CD4-positive, alpha-beta T cell (primary cell): ENCODE measurements around the gene REV3L. TPM values are rescaled to one million over a fixed set of nuclear protein-coding genes. Genes with fewer than 3 reads are reported as not detected.

Experiments
- ATAC-seq: fragments of 200-7000 bp; cut with Tn5 transposase; one replicate; pipeline ENCODE4 v1.10.0; 2022; ENCODE audit warnings: mild to moderate bottlenecking; ENCODE audit not compliant: poor library complexity
- CTCF ChIA-PET: fragments of 350-600 bp; sonication (Branson Sonifier 250); formaldehyde crosslinking; loops from one replicate; lab custom pipeline; 2021; ENCODE audit warnings: antibody characterized with exemption, inconsistent platforms; lab: Charles Lee
- POLR2A ChIA-PET: fragments of 350-600 bp; sonication (Branson Sonifier 250); formaldehyde crosslinking; loops from one replicate; lab custom pipeline; 2021; ENCODE audit warnings: antibody characterized with exemption, inconsistent platforms; lab: Charles Lee
- DNase-seq, 14 experiments: peaks; one replicate each; pipeline ENCODE4 v3.0.0-alpha.2; 2013 to 2020; ENCODE audit warnings: mixed read lengths in 2 of 14
- H3K27ac ChIP-seq, 2 donors: one replicate each; pipeline versions ENCODE4 v1.5.1 to v1.7.0; 2013; ENCODE audit warnings: low read length in 2 of 2, low read depth in 1 of 2, mild to moderate bottlenecking in 1 of 2
- H3K27me3 ChIP-seq, 2 experiments: 1 replicate in 1 of 2; 2 replicates in 1 of 2; pipeline versions ENCODE4 v1.6.1 to v1.7.0; 2013; ENCODE audit warnings: low read length in 2 of 2, control low read depth in 1 of 2, mild to moderate bottlenecking in 1 of 2, moderate library complexity in 1 of 2; ENCODE audit not compliant: insufficient read depth in 2 of 2, control insufficient read depth in 1 of 2
- H3K36me3 ChIP-seq: one replicate; pipeline ENCODE4 v1.6.1; 2013; ENCODE audit warnings: low read length, control low read depth; ENCODE audit not compliant: insufficient read depth
- H3K4me1 ChIP-seq: one replicate; pipeline ENCODE4 v1.6.1; 2013; ENCODE audit warnings: low read length, control low read depth; ENCODE audit not compliant: insufficient read depth
- H3K4me3 ChIP-seq: one replicate; pipeline ENCODE4 v1.5.1; 2013; ENCODE audit warnings: mild to moderate bottlenecking, low read length, moderate library complexity
- H3K9me3 ChIP-seq, 2 experiments: 1 replicate in 1 of 2; 2 replicates in 1 of 2; pipeline versions ENCODE4 v1.6.1 to v1.7.0; 2013; ENCODE audit warnings: low read length in 2 of 2, mild to moderate bottlenecking in 2 of 2, control low read depth in 1 of 2, moderate library complexity in 1 of 2; ENCODE audit not compliant: control insufficient read depth in 1 of 2, insufficient read depth in 1 of 2
- H3K27ac Mint-ChIP-seq: one replicate; pipeline ENCODE4 v1.8.0; 2020; ENCODE audit warnings: mixed read lengths
- H3K27me3 Mint-ChIP-seq: one replicate; pipeline ENCODE4 v1.8.0; 2021; ENCODE audit warnings: mixed read lengths
- H3K36me3 Mint-ChIP-seq: one replicate; pipeline ENCODE4 v1.8.0; 2021; ENCODE audit warnings: low read depth, mixed read lengths
- H3K4me1 Mint-ChIP-seq: one replicate; pipeline ENCODE4 v1.8.0; 2021; ENCODE audit warnings: low read depth, mixed read lengths
- H3K4me3 Mint-ChIP-seq: one replicate; pipeline ENCODE4 v1.8.0; 2020; ENCODE audit warnings: mild to moderate bottlenecking, mixed read lengths
- H3K9me3 Mint-ChIP-seq: one replicate; pipeline ENCODE4 v1.8.0; 2020; ENCODE audit warnings: mixed read lengths
- intact Hi-C, 2 experiments: fragments of 100-400 bp; cut with DNase I in 1 of 2; cut with micrococcal nuclease in 1 of 2; formaldehyde crosslinking; loops; one replicate each; pipeline versions ENCODE4 v1.15.1 to v1.9.0; 2023 to 2025; cut with DNase I, micrococcal nuclease
- polyA plus RNA-seq, 2 donors: library from polyadenylated mRNA; unstranded; fragments of 120-200 nt; gene quantifications; one replicate each; pipeline ENCODE4 v1.2.1, GENCODE V29; 2013
- total RNA-seq, 174 experiments: library from RNA in 2 of 174; stranded (reverse) in 2 of 174; gene quantifications; one replicate each; pipeline ENCODE4 v1.2.3 and lab custom pipeline; 2021 to 2026
- TF ChIP-seq, protein P1 (sequence below): fragments of 200-600 bp; IDR thresholded peaks from one replicate; pipeline ENCODE4 v1.8.0; 2022; ENCODE audit warnings: antibody characterized with exemption, mild to moderate bottlenecking

REV3L gene
- total RNA-seq = 10 to 100 TPM; 17.0 to 20.6 TPM
- polyA plus RNA-seq (2013, experiment 1 of 2) = 17.3 TPM
- 18.9 TPM for polyA plus RNA-seq (2013, experiment 2 of 2)
- total RNA-seq (lab: John Stamatoyannopoulos, UW) = 44.1 to 212 (median 83.1) reads per million in 172 experiments

- TF ChIP-seq, protein P1, sequence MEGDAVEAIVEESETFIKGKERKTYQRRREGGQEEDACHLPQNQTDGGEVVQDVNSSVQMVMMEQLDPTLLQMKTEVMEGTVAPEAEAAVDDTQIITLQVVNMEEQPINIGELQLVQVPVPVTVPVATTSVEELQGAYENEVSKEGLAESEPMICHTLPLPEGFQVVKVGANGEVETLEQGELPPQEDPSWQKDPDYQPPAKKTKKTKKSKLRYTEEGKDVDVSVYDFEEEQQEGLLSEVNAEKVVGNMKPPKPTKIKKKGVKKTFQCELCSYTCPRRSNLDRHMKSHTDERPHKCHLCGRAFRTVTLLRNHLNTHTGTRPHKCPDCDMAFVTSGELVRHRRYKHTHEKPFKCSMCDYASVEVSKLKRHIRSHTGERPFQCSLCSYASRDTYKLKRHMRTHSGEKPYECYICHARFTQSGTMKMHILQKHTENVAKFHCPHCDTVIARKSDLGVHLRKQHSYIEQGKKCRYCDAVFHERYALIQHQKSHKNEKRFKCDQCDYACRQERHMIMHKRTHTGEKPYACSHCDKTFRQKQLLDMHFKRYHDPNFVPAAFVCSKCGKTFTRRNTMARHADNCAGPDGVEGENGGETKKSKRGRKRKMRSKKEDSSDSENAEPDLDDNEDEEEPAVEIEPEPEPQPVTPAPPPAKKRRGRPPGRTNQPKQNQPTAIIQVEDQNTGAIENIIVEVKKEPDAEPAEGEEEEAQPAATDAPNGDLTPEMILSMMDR = no peak
- peaks cover 26% of the 10 kb centered on the region for H3K36me3 Mint-ChIP-seq
- intact Hi-C loops = loop anchor here (1.0 to 10.0 kb wide), 10 partner anchors 121 to 668 kb away; partner anchors contain the start of genes CDK19 (in 2 of the 2), AMD1 (in 1 of the 2), FAM229B (in 1 of the 2) and RPF2 (in 1 of the 2)
- peak within 1 kb of the TSS; percentile 98 for H3K27ac Mint-ChIP-seq
- Histone ChIP-seq H3K9me3 (no peaks in the 10 kb centered on the region), H3K36me3 (no peaks in the 10 kb centered on the region), H3K27ac (peak within 1 kb of the TSS; percentile 97 to 98), H3K4me3 (peak within 1 kb of the TSS; percentile 69), H3K4me1 (peaks cover 28% of the 10 kb centered on the region), H3K27me3 (no peaks in the 10 kb centered on the region)
- no peaks in the 10 kb centered on the region for H3K27me3 Mint-ChIP-seq
- H3K4me3 Mint-ChIP-seq = peak within 1 kb of the TSS; percentile 99
- ATAC-seq (peak; percentile 61), DNase-seq (peak; percentile 76 to 95 (median 88))
- peaks cover 66% of the 10 kb centered on the region for H3K4me1 Mint-ChIP-seq
- CTCF ChIA-PET = interaction anchor here (0.9 to 2.2 kb wide), 2 partner anchors 224 kb away, joined by 4 to 6 read pairs; a partner anchor contains a TSS
- POLR2A ChIA-PET = interaction anchor here (0.6 to 3.3 kb wide), 14 partner anchors 16 to 1875 kb away, joined by 3 to 59 read pairs (median 4); partner anchors contain the start of genes AMD1, CDK19, FAM229B and FYN
- H3K9me3 Mint-ChIP-seq = no peaks in the 10 kb centered on the region
Observed at GRCh38 chr6:111482959-111483735, at the start of gene REV3L. TSS of gene REV3L (minus strand) at chr6:111483218. CDS start at chr6:111482888, 330 bp downstream.

GRCh38 chr6:111531185-111531584 is 48.2 kb upstream of the REV3L start:
- TF ChIP-seq, protein P1 = no peak
- CTCF ChIA-PET = no interaction called here
- Mint-ChIP-seq H3K27me3 (no peaks in the 10 kb centered on the region), H3K4me3 (no peak overlapping the region), H3K4me1 (peaks cover 31% of the 10 kb centered on the region), H3K27ac (no peak overlapping the region), H3K9me3 (no peaks in the 10 kb centered on the region), H3K36me3 (no peaks in the 10 kb centered on the region)
- intact Hi-C loops = no loop called here
- H3K27me3 ChIP-seq = no peaks in the 10 kb centered on the region
- H3K36me3 ChIP-seq = no peaks in the 10 kb centered on the region
- H3K4me1 ChIP-seq = peaks cover 4% of the 10 kb centered on the region
- POLR2A ChIA-PET = no interaction called here
- H3K27ac ChIP-seq = no peak overlapping the region
- no peak for ATAC-seq
- H3K4me3 ChIP-seq = no peak overlapping the region
- DNase-seq = no peak
- H3K9me3 ChIP-seq = no peaks in the 10 kb centered on the region

GRCh38 chr6:111530667-111531066 is 47.6 kb upstream of the REV3L start:
- Mint-ChIP-seq H3K27ac (no peak overlapping the region), H3K4me1 (peaks cover 31% of the 10 kb centered on the region), H3K36me3 (no peaks in the 10 kb centered on the region), H3K4me3 (no peak overlapping the region), H3K27me3 (no peaks in the 10 kb centered on the region), H3K9me3 (no peaks in the 10 kb centered on the region)
- no peaks in the 10 kb centered on the region for H3K27me3 ChIP-seq
- H3K4me1 ChIP-seq = peaks cover 4% of the 10 kb centered on the region
- intact Hi-C loops = no loop called here
- TF ChIP-seq, protein P1 = no peak
- H3K4me3 ChIP-seq = no peak overlapping the region
- CTCF ChIA-PET = no interaction called here
- H3K36me3 ChIP-seq = no peaks in the 10 kb centered on the region
- no peak overlapping the region for H3K27ac ChIP-seq
- POLR2A ChIA-PET = no interaction called here
- DNase-seq (no peak), ATAC-seq (no peak)
- no peaks in the 10 kb centered on the region for H3K9me3 ChIP-seq
